HG03135 (cell line): Measurements from ENCODE around the gene SUMO3.

ENCODE experiments used
- ATAC-seq: cut with Tn5 transposase; IDR thresholded peaks from one replicate; pipeline ENCODE4 v1.9.1; 2021; ENCODE audit warnings: mild to moderate bottlenecking, moderate library complexity; ENCODE audit not compliant: unreplicated experiment

SUMO3 gene

DNA sequence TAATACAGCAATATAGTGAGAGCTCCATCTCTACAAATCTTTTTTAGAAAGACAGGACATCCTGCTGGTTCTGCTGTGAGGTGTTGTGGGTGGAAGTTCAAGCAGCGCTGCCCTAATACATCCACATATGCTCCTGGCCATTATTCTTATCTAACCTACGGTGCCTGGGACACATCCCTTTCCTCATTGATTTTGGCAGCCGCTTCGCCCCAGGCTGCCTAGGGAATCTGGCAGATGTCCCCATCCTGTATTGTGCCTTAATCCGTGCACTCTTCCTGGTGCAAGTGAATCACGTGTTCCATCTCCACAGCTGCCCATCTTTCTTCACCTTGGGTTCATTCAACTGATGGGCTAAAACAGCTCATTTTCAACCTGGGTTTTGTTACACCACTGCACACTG is 13.1 kb downstream of the SUMO3 start:
- ATAC-seq, result no peak

DNA sequence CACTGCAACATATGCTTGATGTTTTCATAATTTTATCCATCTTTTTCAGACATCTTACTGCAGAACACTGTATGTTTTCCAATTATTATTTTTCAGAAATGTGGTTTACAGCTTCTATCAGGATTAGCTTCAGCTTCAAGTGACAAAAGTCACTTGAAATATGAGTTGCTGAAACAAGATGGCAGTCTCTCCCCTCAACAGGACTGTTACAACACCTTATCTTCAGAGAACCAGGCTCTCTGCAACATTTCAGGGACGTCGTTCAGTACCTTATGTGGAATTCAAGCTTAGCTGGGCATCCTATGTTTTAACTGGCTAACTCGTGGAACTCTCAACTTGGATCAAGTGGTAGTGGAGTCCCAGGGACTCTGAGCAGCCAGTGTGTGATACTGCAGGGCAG is 14.2 kb downstream of the SUMO3 start:
- ATAC-seq, result no peak

DNA sequence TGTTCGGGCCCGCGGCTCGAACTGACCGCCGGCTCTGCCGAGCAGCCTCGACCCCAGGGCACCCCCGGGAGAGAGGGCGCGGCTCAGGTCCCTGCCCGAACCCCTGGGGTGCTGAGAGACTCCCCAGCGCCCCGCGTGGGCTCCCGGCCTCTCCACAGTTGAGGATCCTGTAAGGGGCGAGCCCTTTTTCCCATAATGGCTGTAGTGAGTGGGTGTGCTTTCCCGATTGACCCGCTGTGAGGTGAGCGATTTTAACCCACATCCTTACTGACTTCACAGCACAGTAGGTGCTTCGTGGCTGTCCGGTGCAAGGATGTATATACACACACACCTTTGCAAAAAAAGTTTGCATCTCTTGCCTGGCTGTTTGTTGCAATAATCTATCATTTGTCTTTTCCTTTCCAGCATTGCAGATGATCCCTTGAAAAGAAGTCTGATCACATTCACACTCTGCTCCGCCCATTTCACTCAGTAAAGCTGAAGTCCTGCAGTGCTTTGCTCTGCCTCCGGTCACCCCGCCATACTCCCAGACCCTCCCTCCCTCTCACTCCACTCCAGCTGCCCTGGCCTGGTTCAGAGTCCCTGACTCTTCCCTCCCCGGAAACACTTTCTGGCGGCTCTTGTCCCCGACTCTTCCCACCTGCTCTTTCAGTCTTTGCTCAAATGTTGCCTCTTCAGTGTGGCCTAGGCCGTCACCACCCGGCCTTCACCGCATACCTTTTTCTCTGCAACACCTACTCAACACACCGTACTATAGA is 15.3 kb downstream of the SUMO3 start:
- ATAC-seq, result no peak

DNA sequence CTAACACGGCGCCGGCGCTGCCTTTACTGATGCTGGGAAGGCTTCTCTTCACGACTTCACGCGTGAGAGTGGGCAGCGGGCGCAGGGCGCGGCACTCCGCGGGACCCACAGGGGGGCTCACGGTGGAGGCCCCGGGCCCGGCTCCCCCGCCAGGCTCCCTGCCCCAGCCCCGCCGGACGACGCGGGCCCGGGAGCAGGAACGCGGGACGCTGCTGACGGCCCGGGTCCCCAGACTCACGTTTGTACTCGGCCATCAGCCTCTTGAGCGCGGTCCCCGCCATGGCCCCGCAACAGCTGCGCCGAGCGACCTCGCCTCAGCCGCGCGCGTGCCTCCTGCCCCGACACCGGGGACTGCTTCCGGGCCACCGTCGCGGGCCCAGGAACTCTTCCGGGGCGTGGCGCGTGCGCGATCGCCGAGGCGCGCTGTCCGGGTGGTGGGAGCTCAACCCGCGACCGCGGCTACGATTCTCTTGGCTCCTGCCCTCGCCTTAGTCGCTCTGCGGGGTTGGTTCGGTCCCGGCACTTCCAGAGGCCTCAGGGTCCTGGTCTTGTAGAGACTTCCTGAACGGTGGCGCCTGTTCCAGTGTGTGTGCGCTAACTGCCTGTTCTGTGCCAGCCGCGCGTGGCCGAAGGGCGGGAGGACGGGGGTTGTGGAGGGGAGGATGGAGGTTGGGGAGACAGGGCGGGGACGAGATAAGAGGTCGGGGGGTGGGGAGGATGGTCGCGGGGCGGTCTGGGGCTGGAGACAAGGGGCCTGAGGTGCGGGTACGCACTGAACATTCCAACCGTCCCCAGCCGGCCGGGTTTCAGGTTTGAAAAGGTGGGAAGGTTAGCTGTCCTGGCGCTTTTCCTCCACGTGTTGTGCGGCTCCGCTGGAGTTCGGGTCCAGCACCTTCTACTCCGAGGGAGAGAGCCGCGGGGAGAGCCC is 16.1 kb downstream of the SUMO3 start, which contains the start of gene UBE2G2:
TSS of gene UBE2G2 (minus strand) at position 353 of the 928 bp plus-strand sequence. CDS start at position 281, 72 bp downstream.
- peak; percentile 66 for ATAC-seq

DNA sequence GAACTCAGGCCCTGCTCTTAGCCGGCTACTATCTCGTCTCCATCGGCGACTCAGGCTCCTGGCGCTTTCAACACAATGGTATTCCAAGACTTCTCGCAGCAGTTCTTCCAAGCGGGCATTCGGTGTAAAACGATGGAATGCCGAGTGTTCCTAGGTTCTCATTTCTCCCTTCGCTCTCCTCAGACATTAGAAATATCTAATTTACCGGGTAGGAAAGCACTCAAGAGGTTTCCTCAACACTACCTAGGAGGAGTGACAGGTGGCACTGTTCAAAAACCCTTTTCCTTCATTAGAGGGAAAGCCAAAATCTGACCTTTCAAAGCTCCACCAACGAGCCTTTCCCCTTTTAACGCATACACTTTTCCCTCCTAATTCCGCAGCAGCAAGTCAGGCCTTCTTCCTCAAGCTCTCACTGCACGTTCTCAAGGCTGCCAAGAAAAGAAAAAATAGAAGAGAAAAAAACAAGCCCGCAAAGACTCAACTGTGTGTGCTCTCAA is 16.8 kb downstream of the SUMO3 start:
- no peak for ATAC-seq

DNA sequence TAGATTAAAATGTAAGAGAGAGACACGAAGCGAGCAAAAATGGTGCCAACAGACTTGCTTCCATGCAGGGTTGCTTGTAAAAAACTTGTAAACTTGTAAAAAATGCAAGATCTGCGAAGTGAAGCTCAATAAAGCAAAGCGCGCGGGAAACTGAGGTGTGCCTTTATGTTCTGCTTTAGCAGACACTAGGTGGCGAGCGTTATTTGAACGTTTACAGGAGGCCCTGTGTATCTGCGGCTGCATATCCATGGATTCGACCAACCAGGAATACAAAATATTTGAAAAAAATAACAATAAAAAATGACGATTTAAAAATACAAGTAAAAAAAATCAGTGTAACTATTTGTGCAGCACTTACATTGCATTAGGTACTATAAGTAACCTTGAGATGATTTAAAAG is 17.8 kb downstream of the SUMO3 start:
- no peak for ATAC-seq

DNA sequence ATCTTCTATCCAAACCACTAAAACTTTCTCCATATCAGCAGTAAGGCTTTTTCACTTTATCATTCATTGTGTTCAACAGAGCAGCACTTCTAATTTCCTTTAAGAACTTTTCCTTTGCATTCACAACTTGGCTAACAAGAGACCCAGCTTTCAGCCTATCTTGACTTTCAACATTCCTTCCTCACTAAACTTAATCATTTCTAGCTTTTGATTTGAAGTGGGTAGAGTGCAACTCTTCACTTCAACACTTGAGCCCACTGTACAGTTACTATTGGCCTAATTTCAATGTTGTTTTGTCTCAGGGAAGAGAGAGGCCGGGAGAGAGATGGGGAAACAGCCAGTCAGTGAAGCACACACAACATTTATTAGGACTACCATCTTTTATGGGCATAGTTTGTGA is 18.2 kb downstream of the SUMO3 start:
- ATAC-seq, result no peak

DNA sequence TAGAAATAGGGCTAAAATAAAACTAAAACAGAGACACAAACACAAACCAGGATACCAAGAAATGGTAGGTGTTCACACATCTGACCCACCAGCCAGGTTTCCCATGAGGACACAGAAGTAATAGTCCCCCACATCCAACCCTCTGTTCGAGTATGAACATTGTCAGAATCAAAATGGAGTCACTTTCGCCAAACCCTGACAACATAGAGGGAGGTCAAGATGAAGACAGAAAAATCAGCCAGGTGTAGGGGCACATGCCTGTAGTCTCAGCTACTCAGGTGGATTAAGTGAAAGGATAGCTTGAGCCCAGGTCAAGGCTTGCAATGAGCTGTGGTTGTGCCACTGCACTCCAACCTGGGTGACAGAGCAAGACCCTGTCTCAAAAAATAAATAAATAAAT is 20.1 kb downstream of the SUMO3 start:
- no peak for ATAC-seq

DNA sequence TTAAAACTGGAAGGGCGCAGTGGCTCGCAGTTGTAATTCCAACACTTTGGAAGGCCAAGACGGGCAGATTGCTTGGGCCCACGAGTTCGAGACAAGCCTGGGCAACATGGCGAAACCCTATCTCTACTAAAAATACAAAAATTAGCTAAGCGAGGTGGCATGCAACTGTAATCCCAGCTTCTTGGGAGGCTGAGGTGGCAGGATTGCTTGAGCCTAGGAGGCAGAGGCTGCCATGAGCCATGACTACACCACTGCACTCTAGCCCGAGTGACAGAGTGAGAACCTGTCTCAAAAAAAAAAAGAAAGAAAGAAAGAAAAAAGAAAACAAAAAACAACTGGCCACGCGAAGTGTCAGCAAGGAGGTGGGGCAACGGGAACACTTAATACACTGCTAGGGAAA is 22.5 kb downstream of the SUMO3 start:
- no peak for ATAC-seq

DNA sequence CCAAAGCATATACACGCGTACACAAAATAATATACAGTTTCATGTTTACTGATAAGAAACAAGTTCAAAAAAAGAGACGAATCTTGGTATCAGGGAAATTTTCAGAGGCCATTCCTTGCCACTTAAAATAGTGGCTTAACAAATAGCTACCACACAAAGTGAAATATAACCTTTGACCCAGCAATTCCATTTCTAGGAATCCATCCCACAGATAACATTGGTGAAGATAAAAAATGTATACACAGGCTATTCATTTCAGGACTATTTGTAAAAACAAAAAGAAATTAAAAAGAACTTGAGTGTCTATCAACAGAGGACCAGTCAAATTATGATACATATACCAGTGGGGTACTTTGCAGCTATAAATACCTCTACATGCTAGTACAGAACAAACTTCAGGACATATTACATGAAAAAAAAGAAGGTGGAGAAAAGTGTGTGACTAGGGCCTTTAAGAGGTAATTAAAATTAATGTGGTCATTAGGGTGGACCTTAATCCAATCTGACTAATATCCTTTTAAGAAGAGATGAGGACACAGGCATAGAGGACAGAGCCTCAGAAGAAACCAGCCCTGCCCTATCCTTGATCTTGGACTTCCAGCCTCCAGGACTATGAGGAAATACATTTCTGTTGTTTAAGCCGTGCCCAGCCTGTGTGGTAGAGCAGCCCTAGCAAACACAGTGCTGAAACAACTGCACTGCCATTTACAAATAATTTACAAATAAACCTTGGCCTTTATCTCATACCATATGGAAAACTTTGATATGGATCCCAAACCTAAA is 24.1 kb downstream of the SUMO3 start:
- ATAC-seq, result no peak

DNA sequence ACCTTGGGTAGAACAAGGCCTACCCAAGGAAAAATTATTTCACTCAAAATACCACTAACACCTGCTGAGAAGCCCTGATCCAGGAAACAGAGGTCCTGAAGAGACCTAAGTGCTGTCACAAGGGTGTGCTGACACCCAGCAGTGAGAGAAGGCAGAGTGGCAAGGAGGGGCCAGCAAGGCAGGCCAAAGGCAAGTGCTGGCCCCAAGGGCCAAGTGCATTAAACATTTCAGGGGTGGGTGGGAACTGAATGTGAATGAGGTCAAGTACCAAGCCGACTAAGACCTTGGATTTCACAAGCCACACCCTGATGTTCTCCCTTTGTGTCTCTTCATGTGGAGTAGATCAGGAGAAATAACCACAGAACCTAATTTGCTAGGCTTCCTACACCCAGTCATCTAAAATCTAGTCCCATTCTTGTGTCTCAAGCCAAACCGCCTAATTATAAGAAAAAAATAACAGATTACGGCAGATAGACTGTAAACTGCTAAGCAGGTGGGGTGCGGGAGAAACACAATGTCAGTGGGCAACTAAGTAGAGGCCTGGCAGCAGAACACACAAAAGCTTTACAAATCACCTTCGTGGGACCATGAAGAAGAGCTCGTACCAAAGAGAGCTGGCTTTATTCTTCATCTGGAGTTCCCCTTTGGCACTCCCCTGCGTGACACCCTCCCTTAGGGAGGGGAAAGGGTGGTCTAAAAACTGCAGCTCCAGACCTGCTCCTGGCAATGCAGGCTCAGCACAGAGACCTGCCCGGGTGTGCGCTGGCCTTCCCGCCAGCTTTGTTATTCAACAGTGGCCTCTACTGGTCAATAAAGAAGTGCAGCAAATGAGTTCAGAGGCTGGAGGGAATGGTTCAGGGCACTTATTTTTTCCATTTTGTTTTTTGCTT is 24.9 kb downstream of the SUMO3 start:
- ATAC-seq, result peak; percentile 64

DNA sequence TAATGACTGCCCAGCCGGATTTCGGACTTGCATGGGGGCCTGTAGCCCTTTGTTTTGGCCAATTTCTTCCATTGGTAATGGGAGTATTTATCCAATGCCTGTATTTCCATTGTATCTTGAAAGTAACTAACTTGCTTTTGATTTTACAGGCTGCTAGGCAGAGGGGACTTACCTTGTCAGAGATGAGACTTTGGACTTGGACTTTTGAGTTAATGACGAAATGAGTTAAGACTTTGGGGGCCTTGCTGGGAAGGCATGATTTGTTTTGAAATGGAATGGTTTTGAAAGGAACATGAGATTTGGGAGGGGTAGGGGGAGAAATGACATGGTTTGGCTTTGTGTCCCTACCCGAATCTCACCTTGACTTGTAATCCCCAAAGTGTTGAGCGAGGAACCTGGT is 25.9 kb downstream of the SUMO3 start:
- ATAC-seq, result no peak

DNA sequence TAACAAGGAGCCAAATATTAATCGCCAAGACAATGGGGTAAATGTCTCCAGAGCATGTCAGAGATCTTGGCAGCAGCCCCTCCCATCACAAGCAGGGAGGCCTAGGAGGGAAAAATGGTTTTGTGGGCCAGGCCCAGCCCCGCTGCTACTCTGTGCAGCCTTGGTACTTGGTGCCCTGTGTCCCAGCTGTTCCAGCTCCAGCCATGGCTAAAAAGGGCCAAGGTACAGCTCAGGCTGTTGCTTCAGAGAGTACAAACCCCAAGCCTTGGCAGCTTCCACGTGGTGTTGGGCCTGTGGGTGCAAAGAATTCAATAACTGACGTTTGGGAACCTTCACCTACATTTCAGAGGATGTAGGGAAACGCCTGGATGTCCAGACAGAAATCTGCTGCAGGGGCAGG is 26.6 kb downstream of the SUMO3 start:
- ATAC-seq, result no peak

DNA sequence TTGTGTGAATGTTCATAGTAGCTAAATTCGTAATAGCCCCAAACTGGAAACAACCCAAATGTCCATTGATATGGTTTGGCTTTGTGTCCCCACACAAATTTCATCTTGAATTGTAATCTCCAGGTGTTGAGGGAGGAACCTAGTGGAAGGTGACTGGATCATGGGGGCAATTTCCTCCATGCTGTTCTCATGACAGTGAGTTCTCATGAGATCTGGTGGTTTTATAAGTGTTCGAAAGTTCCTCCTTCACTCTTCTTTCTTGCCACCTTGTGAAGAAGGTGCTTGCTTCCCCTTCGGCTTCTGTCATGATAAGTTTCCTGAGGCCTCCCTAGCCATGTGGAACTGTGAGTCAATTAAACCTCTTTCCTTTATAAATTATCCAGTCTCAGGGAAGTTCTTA is 27.5 kb downstream of the SUMO3 start:
- ATAC-seq, result no peak

DNA sequence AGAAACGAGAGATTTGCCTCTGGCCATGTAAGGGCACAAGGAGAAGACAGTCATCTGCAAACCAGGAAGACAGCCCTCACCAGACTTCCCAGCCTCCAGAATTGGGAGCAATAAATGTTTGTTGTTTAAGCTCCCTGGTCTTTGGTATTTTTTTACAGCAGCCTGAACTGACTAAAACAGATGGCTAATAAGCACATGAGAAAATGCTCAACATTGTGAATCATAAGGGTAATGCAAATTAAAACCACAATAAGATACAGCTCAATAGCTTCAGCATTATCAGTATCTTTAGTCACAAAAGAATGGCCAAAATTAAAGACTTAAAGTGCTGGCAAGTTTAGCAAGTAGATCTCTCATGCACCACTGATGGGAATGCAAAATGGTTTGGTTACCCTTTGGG is 28.0 kb downstream of the SUMO3 start:
- ATAC-seq, result no peak

DNA sequence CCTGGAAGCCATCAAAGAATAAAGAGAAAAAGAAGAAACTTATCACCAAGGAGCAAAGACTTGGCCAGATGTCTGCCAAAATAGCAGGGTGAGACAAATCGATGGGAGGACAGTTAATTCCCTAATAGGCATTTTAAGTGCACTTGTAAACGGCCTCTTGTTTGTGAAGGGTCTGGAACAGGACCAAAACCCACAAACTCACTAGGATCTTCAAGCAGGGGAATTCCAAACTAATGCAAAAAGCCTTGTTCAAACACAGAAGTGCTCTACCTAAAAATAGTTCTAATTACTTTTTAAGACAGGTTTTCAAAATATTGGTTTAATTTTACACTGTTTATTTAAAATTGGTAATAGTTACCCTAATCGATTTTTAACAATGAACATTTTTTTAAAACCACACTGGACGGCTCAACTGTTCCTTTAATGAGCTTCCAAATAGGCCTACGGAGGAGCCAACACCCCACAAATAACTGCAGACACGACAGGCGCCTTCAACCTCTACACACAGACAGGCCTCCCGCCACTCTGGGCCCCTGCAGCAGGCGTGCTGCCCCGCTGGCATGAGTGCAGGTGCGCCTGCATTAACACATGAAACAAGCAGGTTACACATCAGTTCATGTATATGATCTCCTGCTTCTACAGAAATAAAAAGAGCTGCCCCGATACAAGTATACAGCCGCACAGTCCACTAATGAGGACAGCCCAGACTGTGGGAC is 32.1 kb downstream of the SUMO3 start:
- no peak for ATAC-seq

DNA sequence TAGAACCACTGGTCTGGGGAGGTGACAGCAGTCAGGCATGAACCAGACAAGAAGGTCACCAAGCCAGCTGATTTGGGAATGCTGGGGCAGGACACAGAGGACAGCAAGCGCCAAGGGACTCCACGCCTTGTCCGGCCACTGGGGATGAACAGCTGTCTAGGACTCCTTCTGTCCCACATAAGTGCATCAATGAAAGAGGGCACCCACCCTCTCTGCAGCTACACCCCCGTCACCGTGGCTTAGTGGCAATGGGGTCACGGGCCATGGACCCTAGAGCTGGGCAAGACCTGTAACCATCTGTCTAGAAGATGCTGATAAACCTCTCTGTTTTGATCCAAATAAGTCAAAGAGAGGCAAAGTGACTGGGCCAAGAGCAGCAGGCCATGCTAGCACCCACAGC is 33.1 kb downstream of the SUMO3 start:
- no peak for ATAC-seq

DNA sequence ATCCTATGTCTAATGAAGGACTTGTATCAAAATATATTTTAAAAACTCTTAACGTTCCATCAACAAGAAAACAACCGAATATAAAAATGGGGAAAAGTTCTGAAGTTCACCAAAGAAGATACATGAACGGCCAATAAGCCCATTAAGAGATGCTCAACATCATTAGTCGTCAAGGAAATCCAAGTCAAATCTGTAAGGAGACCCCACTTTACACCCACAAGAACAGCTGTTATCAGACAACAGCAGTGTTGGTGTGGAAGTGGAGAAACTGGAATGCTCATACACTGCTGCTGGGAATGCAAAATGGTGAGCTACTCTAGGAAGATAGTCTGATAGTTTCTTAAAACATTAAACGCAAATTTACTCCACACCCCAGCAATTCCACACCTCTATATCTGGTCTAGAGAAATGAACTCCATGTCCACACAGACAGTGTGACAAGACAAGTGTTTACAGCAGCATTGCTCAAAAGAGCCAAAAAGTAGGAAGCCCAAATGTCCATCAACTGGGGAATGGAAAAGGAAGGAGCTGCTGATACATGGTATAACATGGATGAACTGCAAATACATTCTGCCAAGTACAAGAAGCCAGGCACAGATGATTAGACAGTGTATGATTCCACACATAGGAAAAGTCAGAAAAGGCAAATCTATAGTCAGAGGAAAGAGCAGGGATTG is 34.7 kb downstream of the SUMO3 start:
- no peak for ATAC-seq
